GM18517 (cell line): ENCODE measurements around the gene HIGD2A.

Experiments used
- ATAC-seq: cut with Tn5 transposase; IDR thresholded peaks from one replicate; pipeline ENCODE4 v1.9.1; 2021; ENCODE audit warnings: mild to moderate bottlenecking, moderate library complexity; ENCODE audit not compliant: unreplicated experiment

The HIGD2A gene

DNA sequence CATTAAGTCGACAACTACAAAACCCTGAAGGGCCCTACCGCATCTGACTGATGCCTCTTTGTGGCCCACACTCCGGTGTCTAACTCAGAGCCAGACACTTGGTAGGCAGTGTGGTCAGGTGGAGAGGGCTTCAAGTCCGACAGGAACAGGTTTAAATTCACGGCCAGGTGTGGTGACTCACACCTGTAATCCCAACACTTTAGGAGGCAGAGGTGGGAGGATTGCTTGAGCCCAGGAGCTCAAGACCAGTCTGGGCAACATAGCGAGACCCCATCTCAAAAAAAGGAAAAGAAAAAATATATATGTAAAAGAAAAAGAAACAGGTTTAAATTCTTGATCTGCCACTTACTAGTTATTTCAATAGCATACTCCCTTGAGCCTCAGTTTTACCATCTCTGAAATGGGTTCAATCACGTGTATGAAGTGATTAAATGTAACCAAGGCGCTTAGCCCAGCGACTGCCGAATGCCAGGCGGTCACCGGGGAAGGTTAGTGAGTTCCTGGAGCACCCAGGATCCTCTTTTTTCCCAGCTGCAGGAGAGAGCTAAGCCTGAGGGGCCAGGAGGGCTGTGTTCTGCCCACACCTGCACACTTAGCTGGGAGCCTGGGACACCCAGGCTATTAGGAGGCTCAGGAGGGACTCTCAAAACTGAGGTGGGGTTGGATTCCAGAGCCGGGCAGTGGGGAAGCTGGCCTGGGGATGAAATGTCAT, 26.8 kb downstream of the HIGD2A start:
- no peak for ATAC-seq

DNA sequence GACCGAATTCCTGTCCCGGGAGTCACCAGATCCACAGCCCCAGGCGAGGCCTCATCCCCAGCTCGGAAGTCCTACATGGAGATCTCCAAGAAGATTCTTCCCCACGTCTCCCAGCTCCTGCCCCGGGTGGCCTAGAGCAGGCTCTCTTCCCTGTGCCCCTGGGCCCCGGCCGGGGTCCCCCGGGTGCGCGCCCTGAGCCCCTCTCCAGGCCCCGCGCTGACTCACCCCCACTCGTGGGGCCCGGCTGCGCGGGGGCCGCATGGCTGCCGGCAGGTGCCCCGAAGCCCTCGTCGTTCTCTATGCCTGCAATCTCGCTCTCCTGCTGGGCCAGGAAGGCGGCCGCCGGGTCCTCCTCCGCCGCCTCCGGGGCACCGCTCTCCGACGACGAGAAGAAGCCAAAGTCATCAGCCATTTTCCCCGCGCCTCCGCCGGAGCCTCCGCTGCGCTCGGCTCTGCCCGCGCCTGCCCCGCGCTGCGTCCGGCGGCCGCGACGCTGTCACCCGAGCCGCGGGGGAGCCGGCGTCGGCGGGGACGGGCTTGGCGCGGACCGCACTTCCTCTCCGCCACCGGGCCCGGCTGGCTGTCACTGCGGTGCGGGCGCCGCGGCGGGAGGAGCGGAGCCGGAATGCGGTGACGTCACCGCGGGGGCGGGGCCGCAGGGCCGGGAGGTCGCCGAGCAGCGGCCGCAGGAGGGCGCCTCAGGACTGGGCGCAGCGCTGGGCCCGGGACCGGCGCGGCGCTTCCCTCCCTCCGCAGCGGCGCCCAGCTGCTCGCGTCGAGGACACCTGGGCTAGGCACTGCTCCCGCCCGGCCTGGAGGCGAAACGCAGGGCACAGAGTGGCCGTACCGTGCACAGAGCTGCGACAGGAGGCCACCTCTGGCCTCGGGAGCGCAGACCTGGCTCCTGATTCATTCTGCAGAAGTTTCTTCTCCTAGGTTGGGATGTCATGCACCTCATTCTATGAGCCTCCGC, 27.7 kb downstream of the HIGD2A start, which contains the start of gene CLTB:
TSS of gene CLTB (minus strand) at position 588 of the 973 bp plus-strand sequence. CDS start at position 412, 176 bp downstream.
- peak; percentile 85 for ATAC-seq

DNA sequence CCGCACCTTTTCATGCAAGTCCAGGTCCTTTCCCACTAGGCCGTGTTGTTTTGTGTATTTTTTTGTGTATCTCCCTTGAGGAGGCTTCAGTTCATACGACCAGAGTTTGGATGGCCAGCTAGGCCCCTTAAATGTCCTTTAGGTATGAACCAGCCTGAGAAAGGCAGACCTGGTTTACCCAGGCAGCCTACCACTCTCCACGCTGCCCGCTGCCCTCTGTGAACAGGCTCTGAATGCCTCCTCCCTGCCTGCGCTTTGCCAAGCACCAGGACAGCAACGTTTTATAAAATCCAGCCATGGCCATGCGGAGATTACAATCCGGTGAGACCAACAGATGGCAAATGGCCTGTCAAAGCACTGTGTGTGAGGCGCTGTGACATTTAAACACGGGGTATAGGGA, 28.4 kb downstream of the HIGD2A start:
- ATAC-seq: no peak

DNA sequence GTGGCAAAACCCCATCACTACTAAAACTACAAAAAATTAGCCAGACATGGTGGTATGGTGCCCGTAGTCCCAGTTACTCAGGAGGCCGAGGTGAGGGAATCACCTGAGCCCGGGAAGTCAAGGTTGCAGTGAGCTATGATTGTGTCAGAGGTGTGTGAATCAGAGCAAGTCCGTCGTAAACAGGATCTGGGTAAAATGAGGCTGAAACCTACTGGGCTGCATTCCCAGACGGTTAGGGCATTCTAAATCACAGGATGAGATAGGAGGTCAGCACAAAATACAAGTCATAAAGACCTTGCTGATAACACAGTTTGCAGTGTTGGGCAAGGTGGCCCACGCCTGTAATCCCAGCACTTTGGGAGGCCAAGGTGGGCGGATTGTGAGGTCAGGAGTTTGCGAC, 29.7 kb downstream of the HIGD2A start:
- ATAC-seq: no peak

DNA sequence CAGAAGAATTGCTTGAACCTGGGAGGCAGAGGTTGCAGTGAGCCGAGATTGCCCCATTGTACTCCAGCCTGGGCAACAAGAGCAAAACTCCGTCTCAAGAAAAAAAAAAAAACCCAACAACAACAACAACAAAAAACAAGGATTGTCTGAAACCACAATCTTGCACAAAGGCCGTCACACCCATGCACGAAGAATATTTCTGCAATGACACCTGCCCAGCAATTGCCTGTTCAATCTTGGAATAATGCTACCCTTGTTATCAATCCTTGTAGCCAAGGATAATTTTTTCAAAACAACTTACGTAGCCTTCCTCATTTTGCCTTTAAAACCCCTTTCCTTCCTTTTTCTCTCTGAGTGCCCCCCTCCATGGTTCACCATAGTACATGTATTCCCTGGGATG, 31.5 kb downstream of the HIGD2A start:
- ATAC-seq: no peak

DNA sequence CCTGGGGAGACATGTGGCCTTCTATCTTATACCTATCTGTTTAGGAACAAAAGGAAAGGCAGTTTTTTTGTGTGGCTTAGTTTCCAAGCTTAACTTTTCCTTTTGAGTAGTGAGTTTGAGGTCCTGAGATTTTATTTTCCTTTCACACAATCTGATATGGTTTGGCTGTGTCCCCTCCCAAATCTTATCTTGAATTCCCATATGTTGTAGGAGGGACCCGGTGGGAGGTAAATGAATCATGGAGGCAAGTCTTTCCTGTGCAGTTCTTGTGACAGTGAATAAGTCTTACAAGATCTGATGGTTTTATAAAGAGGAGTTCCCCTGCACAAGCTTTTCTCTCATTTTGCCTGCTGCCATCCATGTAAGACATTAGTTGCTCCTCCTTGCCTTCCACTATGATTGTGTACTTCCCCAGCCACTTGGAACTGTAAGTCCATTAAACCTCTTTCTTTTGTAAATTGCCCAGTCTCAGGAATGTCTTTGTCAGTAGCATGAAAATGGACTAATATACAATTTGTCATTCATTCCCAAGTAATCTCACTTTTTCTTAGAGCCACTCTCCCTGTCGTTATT, 32.5 kb downstream of the HIGD2A start:
- no peak for ATAC-seq

DNA sequence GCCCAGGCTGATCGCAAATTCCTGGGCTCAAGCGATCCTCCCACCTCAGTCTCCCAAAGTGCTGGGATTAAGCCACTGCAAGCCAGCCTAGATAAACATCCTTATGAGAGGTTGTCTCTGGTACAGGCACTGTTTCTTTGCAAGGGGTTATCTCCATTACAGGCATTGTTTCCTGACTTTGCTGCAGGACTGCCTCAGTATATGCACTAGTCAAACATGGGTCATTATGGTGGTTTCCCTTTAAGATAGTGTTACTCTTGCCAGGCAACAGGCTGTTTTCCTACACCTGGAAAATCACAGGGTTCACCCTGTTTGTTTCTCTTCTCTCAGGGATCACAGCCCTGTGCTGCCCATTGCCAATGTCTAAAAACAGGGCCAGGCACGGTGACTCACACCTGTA, 35.6 kb downstream of the HIGD2A start:
- ATAC-seq: no peak

DNA sequence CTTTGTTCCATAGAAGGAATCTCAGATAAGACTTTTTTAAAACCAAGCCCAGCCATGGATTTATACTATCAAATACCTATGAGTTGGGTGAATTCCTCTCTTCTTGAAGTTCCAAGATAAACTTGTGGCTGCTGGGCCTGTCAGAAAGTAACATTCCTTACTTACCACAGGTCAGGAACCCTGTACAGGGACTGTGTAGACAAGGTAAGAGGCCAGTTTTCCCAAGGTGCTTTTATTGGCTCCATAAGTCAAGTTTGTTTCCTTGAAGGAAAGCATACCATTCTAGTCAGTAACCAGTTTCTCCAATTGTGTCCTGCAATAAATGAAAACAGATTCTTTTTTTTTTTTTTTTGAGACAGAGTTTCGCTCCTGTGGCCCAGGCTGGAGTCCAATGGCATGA, 36.6 kb downstream of the HIGD2A start:
- no peak for ATAC-seq

DNA sequence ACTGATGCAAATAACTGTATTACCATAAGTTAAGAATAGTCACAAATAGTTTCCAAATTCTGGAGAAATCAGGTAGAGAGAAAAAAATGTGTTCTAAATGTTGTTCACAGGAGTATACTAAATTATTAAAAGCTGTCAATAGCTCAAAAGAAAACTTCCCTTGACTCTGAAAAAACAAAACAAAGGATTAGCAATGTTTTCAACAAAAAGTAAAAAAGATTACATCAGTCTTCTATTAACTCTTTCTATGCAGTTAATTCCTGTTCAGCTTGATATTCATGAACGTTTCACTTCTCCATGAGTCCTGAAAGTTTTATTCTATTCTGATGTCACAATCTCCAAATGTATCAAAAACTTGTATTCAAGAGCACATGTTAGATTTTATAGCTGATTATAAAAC, 37.2 kb downstream of the HIGD2A start:
- no peak for ATAC-seq

DNA sequence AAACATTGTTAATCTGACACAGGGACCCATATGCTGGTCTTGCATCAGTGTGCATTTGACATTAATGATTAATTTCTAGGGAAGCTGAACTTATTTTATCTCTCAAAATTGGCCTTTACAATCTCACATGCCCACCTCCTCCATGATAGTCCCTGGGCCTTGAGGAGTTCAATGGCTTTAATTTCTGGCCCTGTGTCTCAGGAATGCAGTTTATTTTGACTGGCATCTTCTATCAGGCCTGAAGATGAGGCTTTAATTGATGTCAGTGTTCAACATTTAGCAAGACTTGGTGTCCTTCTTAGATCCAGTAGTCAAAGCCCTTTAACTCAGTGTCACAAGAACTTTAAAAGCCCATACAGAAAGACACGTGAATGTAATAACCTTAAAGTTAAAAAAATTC, 38.3 kb downstream of the HIGD2A start:
- no peak for ATAC-seq

DNA sequence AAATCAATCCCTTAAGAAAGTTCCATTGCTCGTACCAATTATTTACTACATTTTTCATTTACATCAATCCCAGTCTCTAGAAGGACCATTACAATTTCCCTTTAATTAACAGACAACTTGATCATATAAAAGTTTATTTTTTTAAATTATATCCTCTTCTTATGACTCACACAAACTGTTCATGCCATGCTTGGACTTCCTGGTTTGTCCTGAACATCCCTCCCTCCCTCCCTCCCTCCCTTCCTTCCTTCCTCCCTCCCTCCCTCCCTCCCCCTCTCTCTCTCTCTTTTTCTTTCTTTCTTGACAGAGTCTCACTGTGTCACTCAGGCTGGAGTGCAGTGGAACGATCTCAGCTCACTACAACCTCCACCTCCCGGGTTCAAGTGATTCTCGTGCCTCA, 39.4 kb downstream of the HIGD2A start:
- no peak for ATAC-seq

DNA sequence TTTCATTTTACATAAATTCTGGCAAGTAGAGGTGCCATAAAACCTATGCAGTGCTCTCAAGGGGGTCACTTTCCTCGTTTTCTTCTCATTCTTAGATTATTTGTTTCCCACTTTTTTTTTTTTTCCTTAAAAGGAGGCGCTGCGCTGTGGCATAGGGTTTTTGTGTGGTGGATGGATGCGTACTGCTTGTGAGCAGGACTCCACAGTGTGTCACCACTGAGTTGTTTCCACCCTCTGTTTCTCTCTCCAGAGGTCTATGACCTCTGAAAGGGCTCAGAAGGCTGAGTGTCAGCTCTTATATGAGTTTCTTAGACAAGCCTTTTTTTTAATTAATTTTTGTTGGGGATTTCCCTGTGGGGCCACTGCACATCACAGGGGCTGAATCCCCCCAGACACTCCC, 41.4 kb downstream of the HIGD2A start:
- ATAC-seq: no peak

DNA sequence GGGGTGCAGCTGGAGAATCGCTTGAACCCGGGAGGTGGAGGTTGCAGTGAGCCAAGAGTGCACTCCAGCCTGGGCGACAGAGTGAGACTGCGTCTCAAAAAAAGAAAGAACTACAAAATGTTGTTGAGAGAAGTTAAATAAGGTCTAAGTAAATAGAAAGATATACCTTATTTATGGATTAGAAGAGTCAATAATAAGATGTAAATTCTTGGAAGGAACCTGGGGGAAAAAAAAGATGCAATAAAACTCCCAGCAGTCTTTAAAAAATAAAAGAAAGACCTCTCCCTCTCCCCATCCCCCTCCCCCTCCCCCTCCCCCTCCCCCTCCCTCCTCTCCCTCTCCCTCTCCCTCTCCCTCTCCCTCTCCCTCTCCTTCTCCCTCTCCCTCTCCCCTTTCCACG, 44.2 kb downstream of the HIGD2A start:
- no peak for ATAC-seq

DNA sequence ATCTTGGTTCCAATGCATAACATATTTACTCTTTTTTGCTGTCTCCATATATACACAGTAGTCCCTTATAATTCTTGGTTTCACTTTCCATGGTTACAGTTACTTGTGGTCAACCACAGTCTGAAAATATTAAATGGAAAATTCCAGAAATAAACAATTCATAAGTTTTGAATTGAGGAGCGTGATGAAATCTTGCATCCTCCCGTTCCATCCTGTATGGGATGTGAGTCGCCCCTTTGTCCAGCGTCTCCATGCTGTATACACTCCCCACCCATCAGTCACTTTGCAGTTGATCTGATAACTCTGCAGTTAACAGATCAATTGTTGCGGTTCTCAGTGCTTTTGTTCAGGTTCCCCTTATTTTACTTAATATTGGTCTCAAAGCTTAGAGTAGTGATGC, 48.1 kb downstream of the HIGD2A start:
- no peak for ATAC-seq

DNA sequence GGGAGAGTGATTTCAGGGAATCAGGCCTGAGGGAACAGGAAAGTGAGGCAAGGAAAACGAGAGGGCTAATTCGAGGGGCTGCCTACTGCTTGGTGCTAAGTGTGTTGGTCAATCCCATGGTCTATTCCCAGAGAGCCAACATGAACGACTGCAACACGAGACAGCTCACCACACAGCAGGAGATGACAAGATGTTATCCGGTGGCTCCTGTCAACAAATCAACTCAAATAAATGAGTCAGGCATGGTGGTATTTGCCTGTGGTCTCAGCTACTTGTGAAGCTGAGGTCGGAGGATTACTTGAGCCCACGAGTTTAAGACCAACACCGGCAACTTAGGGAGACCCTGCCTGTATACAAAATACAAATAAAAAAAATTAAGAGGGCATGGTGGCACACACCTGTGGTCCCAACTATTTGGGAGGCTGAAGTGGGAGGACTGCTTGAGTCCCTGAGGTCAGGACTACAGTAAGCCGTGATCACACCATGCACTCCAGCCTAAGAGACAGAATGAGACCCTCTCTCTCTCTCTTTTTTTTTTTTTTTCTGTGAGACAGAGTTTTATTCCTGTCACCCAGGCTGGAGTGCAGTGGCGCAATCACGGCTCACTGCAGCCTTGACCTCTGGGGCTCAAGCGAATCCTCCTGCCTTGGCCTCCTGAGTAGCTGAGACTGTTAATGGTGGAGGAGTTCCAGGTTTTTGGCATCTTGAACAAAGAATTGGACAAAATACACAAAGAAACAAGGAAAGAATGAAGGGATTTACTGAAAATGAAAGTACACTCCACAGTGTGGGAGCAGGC, 50.6 kb downstream of the HIGD2A start:
- ATAC-seq: no peak
